ENCODE results near the gene ASB7.
"Not testable (repeated sequence)": the region's sequence is repeated elsewhere in the genome, so short reads cannot be mapped to it uniquely, and the experiment has no call there.

The ASB7 gene

GRCh38 chr15:100672959-100673358, 70.6 kb downstream of the ASB7 start:
- H3K27ac ChIP-seq (ENCODE audit: low read depth in 2 of 2, low read length in 2 of 2) = no peak overlapping the region
- no peaks in the 10 kb centered on the region for H3K36me3 ChIP-seq (ENCODE audit: control insufficient read depth in 2 of 2, insufficient read depth in 2 of 2, low read length in 2 of 2)
- no peaks in the 10 kb centered on the region for H3K4me1 ChIP-seq (ENCODE audit: control insufficient read depth in 2 of 2, insufficient read depth in 2 of 2, low read length in 2 of 2)
- H3K9me3 ChIP-seq (ENCODE audit: control insufficient read depth in 2 of 2, low read length in 2 of 2) = no peaks in the 10 kb centered on the region
- no peaks in the 10 kb centered on the region for H3K27me3 ChIP-seq (ENCODE audit: control insufficient read depth in 2 of 2, insufficient read depth in 2 of 2, low read length in 2 of 2)
- H3K4me3 ChIP-seq (ENCODE audit: low read length in 2 of 2) = no peak overlapping the region
- no peak overlapping the region for H3K9ac ChIP-seq (ENCODE audit: low read depth in 1 of 2, low read length in 2 of 2)

GRCh38 chr15:100679151-100679550, 76.8 kb downstream of the ASB7 start:
- not testable (repeated sequence) for H3K9me3 ChIP-seq (ENCODE audit: control insufficient read depth in 2 of 2, low read length in 2 of 2); H3K4me3 ChIP-seq (ENCODE audit: low read length in 2 of 2); H3K9ac ChIP-seq (ENCODE audit: low read depth in 1 of 2, low read length in 2 of 2); H3K27me3 ChIP-seq (ENCODE audit: control insufficient read depth in 2 of 2, insufficient read depth in 2 of 2, low read length in 2 of 2); H3K36me3 ChIP-seq (ENCODE audit: control insufficient read depth in 2 of 2, insufficient read depth in 2 of 2, low read length in 2 of 2); H3K4me1 ChIP-seq (ENCODE audit: control insufficient read depth in 2 of 2, insufficient read depth in 2 of 2, low read length in 2 of 2); H3K27ac ChIP-seq (ENCODE audit: low read depth in 2 of 2, low read length in 2 of 2)

GRCh38 chr15:100680726-100681125, 78.3 kb downstream of the ASB7 start:
- Histone ChIP-seq H3K27ac (ENCODE audit: low read depth in 2 of 2, low read length in 2 of 2) (no peak overlapping the region), H3K36me3 (ENCODE audit: control insufficient read depth in 2 of 2, insufficient read depth in 2 of 2, low read length in 2 of 2) (no peaks in the 10 kb centered on the region), H3K27me3 (ENCODE audit: control insufficient read depth in 2 of 2, insufficient read depth in 2 of 2, low read length in 2 of 2) (no peaks in the 10 kb centered on the region), H3K9ac (ENCODE audit: low read depth in 1 of 2, low read length in 2 of 2) (no peak overlapping the region), H3K9me3 (ENCODE audit: control insufficient read depth in 2 of 2, low read length in 2 of 2) (no peaks in the 10 kb centered on the region), H3K4me3 (ENCODE audit: low read length in 2 of 2) (no peak overlapping the region), H3K4me1 (ENCODE audit: control insufficient read depth in 2 of 2, insufficient read depth in 2 of 2, low read length in 2 of 2) (no peaks in the 10 kb centered on the region)

- Histone ChIP-seq H3K36me3 (ENCODE audit: control insufficient read depth in 2 of 2, insufficient read depth in 2 of 2, low read length in 2 of 2) (no peaks in the 10 kb centered on the region), H3K27ac (ENCODE audit: low read depth in 2 of 2, low read length in 2 of 2) (no peak overlapping the region), H3K4me3 (ENCODE audit: low read length in 2 of 2) (no peak overlapping the region), H3K4me1 (ENCODE audit: control insufficient read depth in 2 of 2, insufficient read depth in 2 of 2, low read length in 2 of 2) (no peaks in the 10 kb centered on the region), H3K27me3 (ENCODE audit: control insufficient read depth in 2 of 2, insufficient read depth in 2 of 2, low read length in 2 of 2) (no peaks in the 10 kb centered on the region), H3K9me3 (ENCODE audit: control insufficient read depth in 2 of 2, low read length in 2 of 2) (no peaks in the 10 kb centered on the region), H3K9ac (ENCODE audit: low read depth in 1 of 2, low read length in 2 of 2) (no peak overlapping the region)
These were observed 79.0 kb downstream of the ASB7 start for GRCh38 chr15:100681335-100681746.

DNA sequence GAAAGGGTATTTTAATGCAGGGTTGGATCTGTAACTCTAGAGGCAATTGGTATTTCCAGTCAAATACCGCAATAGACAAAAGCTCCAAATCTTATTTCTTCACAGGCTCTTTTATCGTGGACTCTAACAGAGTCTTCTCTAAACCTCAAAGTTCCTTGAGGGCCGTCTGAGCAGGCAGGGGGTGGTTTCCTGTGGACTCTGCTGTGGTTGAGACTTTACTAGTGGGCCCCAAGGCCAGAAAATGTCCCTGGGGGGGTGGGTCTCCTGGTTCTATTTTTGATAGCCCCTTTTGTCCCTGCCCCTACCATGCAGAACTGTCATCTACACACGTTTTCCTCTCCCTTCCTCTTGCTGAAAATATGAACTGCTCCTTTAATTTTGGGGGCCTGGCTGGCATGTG, 80.1 kb downstream of the ASB7 start:
- no peaks in the 10 kb centered on the region for H3K4me1 ChIP-seq (ENCODE audit: control insufficient read depth in 2 of 2, insufficient read depth in 2 of 2, low read length in 2 of 2)
- H3K9me3 ChIP-seq (ENCODE audit: control insufficient read depth in 2 of 2, low read length in 2 of 2) = no peaks in the 10 kb centered on the region
- no peaks in the 10 kb centered on the region for H3K36me3 ChIP-seq (ENCODE audit: control insufficient read depth in 2 of 2, insufficient read depth in 2 of 2, low read length in 2 of 2)
- H3K9ac ChIP-seq (ENCODE audit: low read depth in 1 of 2, low read length in 2 of 2) = no peak overlapping the region
- no peak overlapping the region for H3K27ac ChIP-seq (ENCODE audit: low read depth in 2 of 2, low read length in 2 of 2)
- H3K4me3 ChIP-seq (ENCODE audit: low read length in 2 of 2) = no peak overlapping the region
- H3K27me3 ChIP-seq (ENCODE audit: control insufficient read depth in 2 of 2, insufficient read depth in 2 of 2, low read length in 2 of 2) = no peaks in the 10 kb centered on the region

- H3K27me3 ChIP-seq (ENCODE audit: control insufficient read depth in 2 of 2, insufficient read depth in 2 of 2, low read length in 2 of 2) = no peaks in the 10 kb centered on the region
- no peak overlapping the region for H3K9ac ChIP-seq (ENCODE audit: low read depth in 1 of 2, low read length in 2 of 2)
- H3K4me3 ChIP-seq (ENCODE audit: low read length in 2 of 2) = no peak overlapping the region
- H3K27ac ChIP-seq (ENCODE audit: low read depth in 2 of 2, low read length in 2 of 2) = no peak overlapping the region
- no peaks in the 10 kb centered on the region for H3K4me1 ChIP-seq (ENCODE audit: control insufficient read depth in 2 of 2, insufficient read depth in 2 of 2, low read length in 2 of 2)
- H3K9me3 ChIP-seq (ENCODE audit: control insufficient read depth in 2 of 2, low read length in 2 of 2) = no peaks in the 10 kb centered on the region
- no peaks in the 10 kb centered on the region for H3K36me3 ChIP-seq (ENCODE audit: control insufficient read depth in 2 of 2, insufficient read depth in 2 of 2, low read length in 2 of 2)
These were observed 81.0 kb downstream of the ASB7 start for GRCh38 chr15:100683434-100683833.

- Histone ChIP-seq H3K9ac (ENCODE audit: low read depth in 1 of 2, low read length in 2 of 2) (no peak overlapping the region), H3K36me3 (ENCODE audit: control insufficient read depth in 2 of 2, insufficient read depth in 2 of 2, low read length in 2 of 2) (no peaks in the 10 kb centered on the region), H3K27ac (ENCODE audit: low read depth in 2 of 2, low read length in 2 of 2) (no peak overlapping the region), H3K27me3 (ENCODE audit: control insufficient read depth in 2 of 2, insufficient read depth in 2 of 2, low read length in 2 of 2) (no peaks in the 10 kb centered on the region), H3K4me3 (ENCODE audit: low read length in 2 of 2) (no peak overlapping the region), H3K9me3 (ENCODE audit: control insufficient read depth in 2 of 2, low read length in 2 of 2) (no peaks in the 10 kb centered on the region), H3K4me1 (ENCODE audit: control insufficient read depth in 2 of 2, insufficient read depth in 2 of 2, low read length in 2 of 2) (no peaks in the 10 kb centered on the region)
These were observed 82.2 kb downstream of the ASB7 start for GRCh38 chr15:100684591-100684990.

DNA sequence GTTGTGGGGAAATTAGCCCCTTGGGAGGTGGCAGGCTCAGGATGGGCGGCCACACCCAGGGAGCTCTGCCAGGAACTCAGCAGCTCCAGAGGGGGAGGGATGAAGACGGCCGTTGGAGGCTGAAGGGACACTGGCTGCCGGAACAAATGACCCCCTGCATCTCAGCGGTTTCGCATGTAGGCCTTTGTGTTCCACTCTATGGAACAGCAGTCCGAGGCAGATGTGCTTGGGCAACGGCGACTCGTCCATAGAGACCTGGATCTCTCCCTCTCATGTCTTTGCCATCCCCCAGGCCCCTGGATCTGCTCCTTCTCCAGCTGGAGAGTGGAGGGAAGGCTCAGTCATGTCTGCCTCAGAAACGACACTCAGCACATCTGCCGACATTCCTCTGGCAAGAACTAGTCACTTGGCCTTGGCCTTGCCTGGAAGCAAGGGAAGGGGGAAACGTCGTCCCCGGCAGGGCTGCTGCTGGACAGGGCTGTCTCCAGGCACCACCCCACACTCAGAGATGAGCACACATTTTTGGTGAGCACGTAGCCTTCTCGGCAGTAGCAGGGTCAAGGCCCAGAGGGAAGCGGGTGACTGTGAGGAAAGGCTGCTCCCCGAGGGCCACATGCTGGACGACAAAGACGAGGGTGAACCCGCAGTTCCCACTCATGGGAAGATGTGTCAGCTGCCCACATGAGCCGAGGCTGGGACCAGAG, 83.8 kb downstream of the ASB7 start:
- Histone ChIP-seq H3K9ac (ENCODE audit: low read depth in 1 of 2, low read length in 2 of 2) (no peak overlapping the region), H3K27ac (ENCODE audit: low read depth in 2 of 2, low read length in 2 of 2) (peak overlapping the region in 1 of 2 donors; percentile 1), H3K4me3 (ENCODE audit: low read length in 2 of 2) (no peak overlapping the region)

DNA sequence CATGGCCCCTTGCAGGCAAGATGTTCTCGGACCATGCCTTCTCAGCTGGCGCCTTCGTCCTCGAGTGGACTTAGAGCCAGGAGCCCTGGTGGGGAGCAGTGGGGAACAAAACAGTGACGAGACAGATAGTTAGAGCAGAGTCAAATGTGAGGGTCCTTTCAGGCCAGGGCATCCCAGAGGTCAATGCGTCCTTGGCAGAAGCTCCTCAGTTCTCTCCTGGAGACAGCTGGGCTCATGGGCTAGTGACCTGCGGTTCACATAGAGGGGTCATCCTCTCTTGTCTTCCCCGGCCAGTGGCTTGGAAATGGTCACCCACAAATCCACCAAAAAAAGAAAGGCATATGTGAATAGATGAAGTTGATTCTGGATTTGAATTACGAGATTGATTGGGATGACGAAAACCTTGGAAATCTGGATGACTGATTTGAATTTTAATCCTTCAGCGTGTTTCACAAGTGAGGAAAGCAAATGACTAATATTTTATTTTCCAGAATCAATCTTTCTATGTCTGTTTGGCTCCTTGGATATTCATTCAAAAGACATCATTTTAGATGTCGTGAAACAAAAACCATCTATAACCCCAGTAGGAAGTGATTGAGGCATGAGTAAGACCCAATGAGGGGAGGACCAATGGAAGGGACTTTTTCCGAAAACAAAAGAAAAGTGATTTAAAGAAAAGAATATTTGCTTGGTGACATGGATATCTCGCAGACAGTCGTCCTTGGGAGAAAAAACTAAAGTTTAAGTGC, 84.5 kb downstream of the ASB7 start:
- Histone ChIP-seq H3K9me3 (ENCODE audit: control insufficient read depth in 2 of 2, low read length in 2 of 2) (no peaks in the 10 kb centered on the region), H3K27ac (ENCODE audit: low read depth in 2 of 2, low read length in 2 of 2) (peak overlapping the region in 1 of 2 donors; percentile 1), H3K4me3 (ENCODE audit: low read length in 2 of 2) (no peak overlapping the region), H3K4me1 (ENCODE audit: control insufficient read depth in 2 of 2, insufficient read depth in 2 of 2, low read length in 2 of 2) (no peaks in the 10 kb centered on the region), H3K36me3 (ENCODE audit: control insufficient read depth in 2 of 2, insufficient read depth in 2 of 2, low read length in 2 of 2) (no peaks in the 10 kb centered on the region), H3K9ac (ENCODE audit: low read depth in 1 of 2, low read length in 2 of 2) (no peak overlapping the region), H3K27me3 (ENCODE audit: control insufficient read depth in 2 of 2, insufficient read depth in 2 of 2, low read length in 2 of 2) (no peaks in the 10 kb centered on the region)

More for the DNA sequence above, 83.8 kb downstream of the ASB7 start:
- Histone ChIP-seq H3K9me3 (ENCODE audit: control insufficient read depth in 2 of 2, low read length in 2 of 2) (no peaks in the 10 kb centered on the region), H3K27me3 (ENCODE audit: control insufficient read depth in 2 of 2, insufficient read depth in 2 of 2, low read length in 2 of 2) (no peaks in the 10 kb centered on the region), H3K36me3 (ENCODE audit: control insufficient read depth in 2 of 2, insufficient read depth in 2 of 2, low read length in 2 of 2) (no peaks in the 10 kb centered on the region), H3K4me1 (ENCODE audit: control insufficient read depth in 2 of 2, insufficient read depth in 2 of 2, low read length in 2 of 2) (no peaks in the 10 kb centered on the region)

GRCh38 chr15:100687582-100688141, 85.3 kb downstream of the ASB7 start:
- H3K4me3 ChIP-seq (ENCODE audit: low read length in 2 of 2) = no peak overlapping the region
- H3K27me3 ChIP-seq (ENCODE audit: control insufficient read depth in 2 of 2, insufficient read depth in 2 of 2, low read length in 2 of 2) = no peaks in the 10 kb centered on the region
- no peaks in the 10 kb centered on the region for H3K9me3 ChIP-seq (ENCODE audit: control insufficient read depth in 2 of 2, low read length in 2 of 2)
- no peaks in the 10 kb centered on the region for H3K36me3 ChIP-seq (ENCODE audit: control insufficient read depth in 2 of 2, insufficient read depth in 2 of 2, low read length in 2 of 2)
- H3K9ac ChIP-seq (ENCODE audit: low read depth in 1 of 2, low read length in 2 of 2) = no peak overlapping the region
- H3K4me1 ChIP-seq (ENCODE audit: control insufficient read depth in 2 of 2, insufficient read depth in 2 of 2, low read length in 2 of 2) = no peaks in the 10 kb centered on the region
- no peak overlapping the region for H3K27ac ChIP-seq (ENCODE audit: low read depth in 2 of 2, low read length in 2 of 2)

Data from mucosa of rectum (tissue), 2 donors.